Stimulated activated CD8-positive, alpha-beta memory T cell treated with anti-CD3 and anti-CD28 coated beads, Interleukin-7, amount 100 ng/mL, for 48 hours (primary cell): ENCODE data around the gene NOTCH1.

Experiments used
- DNase-seq, 2 donors: peaks; one replicate each; pipeline ENCODE4 v3.0.0-alpha.2; 2020; ENCODE audit warnings: low read depth in 1 of 2; ENCODE audit errors: extremely low read depth in 1 of 2

The NOTCH1 gene

DNA sequence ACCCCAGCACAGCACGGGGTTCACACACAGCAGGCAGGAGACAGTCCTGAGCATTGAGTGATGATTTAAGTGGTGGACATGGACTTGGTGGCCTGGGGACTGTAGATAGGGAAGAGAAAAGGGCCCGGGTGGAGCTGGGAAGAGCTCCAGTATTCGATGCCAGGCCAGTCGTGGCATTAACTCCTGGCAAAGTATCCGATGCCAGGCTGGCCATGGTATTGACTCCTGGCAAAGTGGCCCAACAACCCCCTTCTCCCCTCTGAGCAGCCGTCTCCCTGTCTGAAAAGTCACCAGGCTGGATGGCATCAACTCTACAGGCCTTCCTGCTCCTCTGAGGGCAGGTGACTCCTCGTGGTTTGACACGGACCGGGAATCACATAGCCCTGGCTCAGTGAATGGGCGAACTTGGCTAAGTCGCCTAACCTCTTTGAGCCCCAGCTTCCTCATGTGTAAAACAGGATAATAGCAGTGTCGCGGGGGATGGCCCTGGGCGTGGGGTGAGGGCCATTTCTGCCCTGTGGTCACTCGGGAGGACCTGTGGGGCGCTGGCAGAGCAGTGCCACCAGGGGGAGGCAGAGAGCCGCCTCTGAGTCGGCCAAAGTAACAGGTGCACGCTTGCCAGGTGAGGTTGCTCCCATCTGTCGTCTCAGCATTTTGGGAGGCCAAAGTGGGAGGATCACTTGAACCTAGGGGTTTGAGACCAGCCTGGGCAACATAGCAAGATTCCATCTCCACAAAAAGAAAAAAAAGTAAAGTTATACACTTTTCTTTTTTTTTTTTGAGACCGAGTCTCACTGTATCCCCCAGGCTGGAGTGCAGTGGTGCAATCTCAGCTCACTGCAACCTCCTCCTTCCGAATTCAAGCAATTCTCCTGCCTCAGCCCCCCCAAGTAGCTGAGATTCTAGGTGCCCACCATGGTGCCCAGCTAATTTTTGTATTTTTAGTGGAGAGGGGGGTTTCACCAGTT lies 57.3 kb downstream of the NOTCH1 start:
- peak; percentile 30 to 33 for DNase-seq

- no peak for DNase-seq
These were observed 58.2 kb downstream of the NOTCH1 start for GRCh38 chr9:136487672-136488071.

- no peak for DNase-seq
These were observed 58.8 kb downstream of the NOTCH1 start for GRCh38 chr9:136486823-136487620.

DNA sequence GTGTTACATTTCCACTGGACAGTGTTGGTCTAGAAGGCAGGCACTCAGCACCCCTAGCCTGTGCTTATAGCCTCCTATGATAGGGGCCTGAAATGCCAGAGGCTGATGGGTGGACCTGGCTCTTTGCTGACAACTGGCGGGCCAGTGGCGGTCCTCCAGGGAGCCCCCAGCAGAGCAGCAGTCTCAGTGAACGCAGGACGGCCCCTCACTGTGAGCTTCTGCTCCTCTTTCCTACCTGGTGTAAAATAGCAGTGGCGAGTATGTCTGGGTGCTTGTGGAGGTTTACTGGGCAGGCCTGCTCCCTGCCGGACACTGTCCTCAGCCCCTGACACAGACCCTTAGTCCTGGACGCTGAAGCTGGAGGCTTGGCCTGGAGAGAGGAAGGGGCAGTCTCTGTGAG lies 59.7 kb downstream of the NOTCH1 start:
- DNase-seq = no peak

- peak; percentile 59 to 60 for DNase-seq
These were observed 60.5 kb downstream of the NOTCH1 start for GRCh38 chr9:136485049-136486045.

DNA sequence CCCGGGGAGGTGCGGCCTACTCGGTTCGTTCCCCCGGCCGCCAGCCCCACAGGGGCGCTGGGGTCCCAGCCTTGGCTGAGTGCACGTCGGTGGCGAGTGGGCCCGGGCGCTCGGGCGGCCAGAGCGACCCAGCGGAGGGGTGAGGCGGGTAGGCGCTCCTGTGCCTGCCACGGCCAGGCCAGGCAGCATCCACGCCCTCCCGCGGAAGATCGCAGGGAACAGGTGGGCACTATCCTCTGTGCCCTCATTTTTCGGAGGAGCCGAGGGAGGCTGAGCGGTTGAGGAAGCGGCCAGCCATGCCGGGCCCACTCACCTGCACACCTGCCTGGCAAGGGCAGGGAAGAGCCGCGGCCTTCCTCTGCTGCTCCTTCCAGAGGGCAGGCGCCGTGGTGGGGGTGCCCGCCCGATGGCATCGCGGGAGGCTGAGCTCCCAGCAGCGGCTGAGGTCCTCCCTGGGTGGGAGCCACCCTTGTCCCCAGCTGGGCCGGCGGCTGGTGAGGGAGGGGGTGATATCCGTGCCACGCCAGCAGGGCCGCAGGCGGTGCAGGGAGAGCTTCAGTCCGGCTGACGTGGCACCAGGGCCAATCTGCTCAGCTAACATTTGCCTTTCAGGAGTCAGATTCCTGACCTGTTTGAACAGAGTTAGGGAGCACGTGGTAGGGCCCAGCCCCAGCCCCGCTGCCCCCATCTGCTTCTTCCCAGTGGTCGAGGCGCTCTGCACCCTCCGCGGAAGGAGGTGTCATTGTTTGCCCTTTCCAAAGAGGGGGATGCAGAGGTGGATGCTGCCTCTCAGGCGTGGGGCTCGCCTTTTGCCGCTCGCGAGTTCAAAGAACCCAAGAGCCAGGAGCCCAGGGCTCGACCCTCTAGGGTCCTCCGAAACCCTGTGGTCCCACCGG lies 61.4 kb downstream of the NOTCH1 start:
- DNase-seq = no peak

- DNase-seq = peak; percentile 82 to 95
These were observed 62.2 kb downstream of the NOTCH1 start for GRCh38 chr9:136483589-136484152.

GRCh38 chr9:136482793-136483588 lies 62.9 kb downstream of the NOTCH1 start, which contains the start of gene SEC16A:
SEC16A (minus strand) TSS chr9:136483040; CDS start chr9:136477615, 5,425 bp downstream.
- DNase-seq = peak; percentile 97 to 100

DNA sequence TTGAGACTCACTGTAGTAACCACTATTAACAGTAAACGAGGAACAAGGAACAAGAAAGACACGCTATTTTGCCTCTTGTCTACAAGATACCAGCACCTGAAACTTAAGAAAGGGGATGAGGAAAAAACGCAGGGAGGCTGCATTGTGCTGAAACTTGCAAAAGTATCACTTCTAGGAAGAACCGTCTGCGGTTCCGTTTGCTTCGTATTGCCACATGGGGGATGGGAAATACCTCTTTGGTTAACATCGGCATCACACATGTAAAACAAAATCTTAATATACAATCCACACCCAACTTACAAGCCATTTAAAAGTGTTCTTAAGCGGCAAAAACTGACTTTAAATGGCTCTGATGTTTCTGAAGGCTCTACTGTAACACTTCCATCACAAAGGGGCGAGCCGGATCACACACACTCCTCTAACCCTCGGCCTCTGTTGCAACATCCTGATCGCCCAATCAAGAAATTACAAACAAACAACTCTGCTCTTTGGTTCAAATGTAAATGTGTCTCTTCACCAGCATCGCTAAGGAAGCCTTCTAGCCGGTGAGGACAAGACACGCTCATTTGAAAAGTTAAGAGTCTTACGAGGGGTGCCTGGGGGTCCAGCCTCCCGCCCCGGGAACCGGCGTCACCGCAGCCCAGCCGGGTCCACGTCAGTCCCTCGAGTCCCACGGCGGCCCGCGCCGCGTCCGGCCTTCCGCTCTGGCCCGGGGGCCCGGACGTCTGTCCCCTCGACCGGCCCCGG lies 63.6 kb downstream of the NOTCH1 start:
- peak in 1 of 2 donors; percentile 4 for DNase-seq

- DNase-seq = no peak
These were observed 64.3 kb downstream of the NOTCH1 start for GRCh38 chr9:136481558-136481957.

DNA sequence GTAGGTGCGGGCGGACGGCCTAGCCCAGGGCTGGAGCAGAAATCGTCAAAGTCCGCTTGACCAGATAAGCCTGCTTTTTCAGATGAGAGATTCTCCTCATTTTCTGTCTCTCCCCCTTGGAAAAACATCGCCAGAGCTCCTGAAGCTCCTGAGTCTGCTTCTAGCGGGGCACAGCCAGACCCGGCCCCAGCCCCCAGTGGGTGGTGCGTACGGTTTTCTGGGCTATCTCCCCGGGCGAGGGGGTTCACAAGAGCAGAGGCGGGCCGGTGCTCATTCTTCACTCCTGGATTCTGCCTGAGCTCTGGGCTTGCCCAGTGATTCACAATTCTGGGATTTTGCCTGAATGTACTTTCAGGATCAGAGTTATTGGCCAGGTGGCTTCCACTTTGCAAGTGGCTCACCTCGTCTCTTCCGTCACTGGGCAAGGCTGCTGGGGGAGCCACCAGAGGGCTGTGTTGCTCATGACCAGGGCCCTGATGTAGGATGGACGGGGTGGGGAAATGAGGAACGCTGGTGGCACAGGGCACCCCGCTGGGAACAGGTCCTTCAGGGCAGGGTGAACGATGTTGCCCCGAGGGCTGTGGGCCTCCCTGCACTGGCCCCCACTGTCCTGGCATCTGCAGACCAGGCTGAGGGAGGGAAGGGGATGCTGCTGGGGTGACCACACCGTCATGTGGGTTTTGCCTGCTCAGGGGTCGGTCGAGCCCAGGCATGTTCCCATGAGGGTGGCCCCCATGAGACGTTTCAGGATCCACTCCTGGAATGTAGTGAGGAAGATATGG lies 69.3 kb downstream of the NOTCH1 start:
- no peak for DNase-seq

DNA sequence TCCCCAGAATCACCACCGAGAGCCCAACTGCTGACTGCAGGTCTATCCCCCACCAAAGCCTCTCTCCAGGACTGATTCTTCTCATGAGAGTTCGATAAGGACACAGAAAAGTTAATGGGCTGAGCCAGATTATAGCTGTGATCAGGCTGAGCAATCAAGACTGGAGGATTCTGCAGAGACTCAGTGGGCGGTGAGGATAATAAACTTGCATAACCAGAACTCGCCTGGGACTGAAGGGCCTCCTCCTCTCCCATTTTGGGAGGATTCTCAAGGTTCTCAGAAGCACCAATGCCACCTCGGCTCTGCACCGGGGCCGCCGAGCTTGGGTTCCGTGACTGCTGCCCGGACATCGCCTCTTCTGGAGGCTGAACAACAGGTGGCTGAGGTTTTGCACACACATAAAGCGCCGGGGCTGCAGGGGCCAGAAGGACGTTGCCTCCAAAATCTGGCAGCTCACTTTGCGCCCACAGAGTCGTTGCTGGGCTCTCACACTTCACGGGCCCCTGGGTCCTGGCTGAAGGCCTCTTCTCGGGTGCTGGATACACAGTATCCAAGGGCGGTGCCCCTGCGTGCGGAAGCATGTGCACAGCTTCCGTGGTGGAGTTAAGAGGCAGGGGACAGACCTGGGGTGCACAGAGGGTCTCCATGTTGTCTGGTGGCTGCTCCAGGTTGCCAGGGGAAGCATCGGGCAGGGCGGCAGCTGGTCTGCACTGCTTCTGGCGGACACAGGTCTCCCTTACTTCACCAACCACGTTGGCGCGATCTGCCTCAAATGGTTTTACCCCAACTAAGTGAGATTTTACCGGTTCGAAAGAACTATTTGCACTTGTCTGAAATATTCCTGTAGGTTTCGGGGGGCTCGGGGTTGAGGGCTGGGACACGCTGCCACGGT lies 70.6 kb downstream of the NOTCH1 start:
- DNase-seq = no peak

GRCh38 chr9:136474021-136474640 lies 71.7 kb downstream of the NOTCH1 start:
- DNase-seq = no peak

DNA sequence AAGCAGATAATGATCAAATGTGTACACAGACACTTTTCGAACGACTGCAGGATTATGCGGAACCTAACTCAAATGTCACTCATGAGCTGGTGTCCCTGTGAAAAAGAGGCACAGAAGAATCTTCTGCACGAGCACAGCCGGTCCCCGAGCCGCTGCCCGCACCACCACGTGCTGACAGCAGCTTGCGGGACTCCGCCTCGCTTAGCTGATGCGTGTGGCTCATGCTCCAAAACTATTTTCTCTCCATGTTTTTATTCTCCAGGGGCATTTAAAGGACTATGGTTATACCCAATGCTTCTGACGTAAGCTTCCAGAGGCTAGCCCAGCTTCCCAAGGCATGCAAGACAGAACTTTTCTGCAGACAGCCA lies 72.5 kb downstream of the NOTCH1 start:
- no peak for DNase-seq

- no peak for DNase-seq
These were observed 73.1 kb downstream of the NOTCH1 start for GRCh38 chr9:136472640-136473353.
